Skin epidermis (tissue), 12 donors: ENCODE data around the gene DEPDC5.
"Not testable (repeated sequence)": the region's sequence is repeated elsewhere in the genome, so short reads cannot be mapped to it uniquely, and the experiment has no call there.

Source experiments
- H3K27ac ChIP-seq, 21 experiments: fragments of 200-600 bp; sonication (generic) in 11 of 21; one replicate each; pipeline ENCODE4 v1.5.0; 2020; ENCODE audit warnings: mild to moderate bottlenecking in 3 of 21, inconsistent platforms in 2 of 21, moderate library complexity in 2 of 21
- H3K4me3 ChIP-seq, 7 experiments: fragments of 200-600 bp; sonication (generic) in 2 of 7; one replicate each; pipeline ENCODE4 v1.5.0; 2020; ENCODE audit warnings: inconsistent platforms in 2 of 7, mild to moderate bottlenecking in 2 of 7, moderate library complexity in 1 of 7

Gene DEPDC5

GRCh38 chr22:31753634-31754501, at the start of gene DEPDC5:
DEPDC5 (plus strand) TSS chr22:31754019; CDS start chr22:31754922, 903 bp downstream.
- Histone ChIP-seq H3K27ac (peak within 1 kb of the TSS; percentile 61 to 98 (median 94)), H3K4me3 (peak within 1 kb of the TSS; percentile 77 to 88 (median 85))

- H3K4me3 ChIP-seq = no peak overlapping the region
- no peak overlapping the region for H3K27ac ChIP-seq
These were observed 46.3 kb upstream of the DEPDC5 start for GRCh38 chr22:31707519-31707918.

- not testable (repeated sequence) for H3K4me3 ChIP-seq, H3K27ac ChIP-seq
These were observed 42.6 kb upstream of the DEPDC5 start for GRCh38 chr22:31711226-31711625.

GRCh38 chr22:31715147-31715778, 38.6 kb upstream of the DEPDC5 start:
- Histone ChIP-seq H3K4me3 (no peak overlapping the region), H3K27ac (no peak overlapping the region)

DNA sequence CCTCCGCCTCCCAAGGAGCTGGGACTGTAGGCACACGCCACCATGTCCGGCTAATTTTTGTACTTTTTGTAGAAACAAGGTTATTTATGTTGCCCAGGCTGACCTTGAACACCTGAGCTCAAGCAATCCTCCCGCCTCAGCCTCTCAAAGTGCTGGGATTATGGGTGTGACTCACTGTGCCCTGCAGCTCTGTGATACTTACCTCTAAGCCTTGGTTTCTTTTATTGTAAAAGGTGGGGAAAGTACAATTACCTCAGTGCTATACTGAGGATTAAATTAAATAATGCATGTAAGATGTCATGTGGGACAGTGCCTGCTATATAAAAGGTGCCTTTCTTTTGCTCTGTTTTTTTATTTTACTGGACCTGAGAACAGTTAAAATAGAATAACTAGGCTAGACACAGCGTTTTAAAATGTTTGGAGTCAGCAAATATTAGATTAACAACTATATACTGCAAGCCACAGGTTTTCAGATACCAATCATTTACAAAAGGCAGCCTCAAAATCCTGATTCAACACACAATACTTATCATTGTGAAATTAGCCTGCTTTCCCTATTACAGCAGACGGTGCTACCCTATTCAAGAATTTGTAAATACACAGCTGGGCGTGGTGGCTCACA, 33.9 kb upstream of the DEPDC5 start:
- Histone ChIP-seq H3K27ac (no peak overlapping the region), H3K4me3 (no peak overlapping the region)

DNA sequence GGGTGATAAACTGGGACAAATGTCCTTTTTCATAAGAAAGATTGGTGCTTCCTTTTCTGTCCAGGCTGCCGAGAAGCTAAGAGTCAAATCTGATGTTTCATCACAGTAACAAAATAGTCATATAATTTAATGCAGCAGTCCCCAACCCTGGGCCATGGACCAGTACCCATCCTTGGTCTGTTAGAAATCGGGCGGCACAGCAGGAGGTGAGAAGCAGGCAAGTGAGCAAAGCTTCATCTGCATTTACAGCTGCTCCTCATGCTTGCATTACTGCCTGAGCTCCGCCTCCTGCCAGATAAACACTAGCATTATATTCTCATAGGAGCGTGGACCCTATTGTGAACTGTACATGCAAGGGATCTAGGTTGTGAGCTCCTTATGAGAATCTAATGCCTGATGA, 30.1 kb upstream of the DEPDC5 start:
- H3K27ac ChIP-seq = no peak overlapping the region
- H3K4me3 ChIP-seq = no peak overlapping the region

- Histone ChIP-seq H3K4me3 (no peak overlapping the region), H3K27ac (no peak overlapping the region)
These were observed 27.1 kb upstream of the DEPDC5 start for GRCh38 chr22:31726692-31727091.

GRCh38 chr22:31728857-31729256, 25.0 kb upstream of the DEPDC5 start:
- H3K27ac ChIP-seq = no peak overlapping the region
- no peak overlapping the region for H3K4me3 ChIP-seq

GRCh38 chr22:31730344-31730711, 23.5 kb upstream of the DEPDC5 start:
- H3K4me3 ChIP-seq = no peak overlapping the region
- H3K27ac ChIP-seq = no peak overlapping the region

DNA sequence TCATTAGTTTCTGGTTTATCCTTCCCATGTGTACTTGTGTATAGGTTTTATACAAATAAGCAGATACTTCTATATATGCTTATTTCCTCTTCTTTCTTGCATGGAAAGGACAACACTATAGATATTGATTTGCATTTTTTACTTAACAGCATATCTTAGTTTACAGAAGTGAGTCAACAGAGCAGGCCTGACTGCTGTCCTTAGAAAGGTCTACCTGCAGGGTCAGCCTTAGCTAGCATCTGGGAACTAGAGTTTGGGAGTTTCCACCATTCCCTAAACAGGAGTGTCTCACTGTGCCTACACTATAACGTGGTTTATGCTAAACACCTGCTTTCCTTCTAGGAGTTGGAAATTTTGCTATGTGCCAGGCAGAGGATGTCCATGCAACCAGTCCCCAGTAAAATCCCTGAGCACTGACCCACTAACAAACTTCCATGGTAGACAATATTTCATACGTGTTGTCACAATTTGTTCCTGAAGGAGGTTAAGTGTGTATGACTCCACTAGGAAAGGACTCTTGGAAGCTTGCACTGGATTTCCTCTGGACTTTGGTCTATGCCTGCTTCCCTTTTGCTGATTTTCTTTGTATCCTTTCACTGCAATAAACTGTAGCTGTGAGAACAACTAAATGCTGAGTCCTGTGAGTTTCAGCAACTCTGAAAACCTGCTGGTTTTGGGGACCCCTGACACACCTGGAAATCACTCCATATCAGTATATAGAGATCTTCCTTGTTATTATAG, 21.6 kb upstream of the DEPDC5 start:
- H3K4me3 ChIP-seq = no peak overlapping the region
- H3K27ac ChIP-seq = no peak overlapping the region

DNA sequence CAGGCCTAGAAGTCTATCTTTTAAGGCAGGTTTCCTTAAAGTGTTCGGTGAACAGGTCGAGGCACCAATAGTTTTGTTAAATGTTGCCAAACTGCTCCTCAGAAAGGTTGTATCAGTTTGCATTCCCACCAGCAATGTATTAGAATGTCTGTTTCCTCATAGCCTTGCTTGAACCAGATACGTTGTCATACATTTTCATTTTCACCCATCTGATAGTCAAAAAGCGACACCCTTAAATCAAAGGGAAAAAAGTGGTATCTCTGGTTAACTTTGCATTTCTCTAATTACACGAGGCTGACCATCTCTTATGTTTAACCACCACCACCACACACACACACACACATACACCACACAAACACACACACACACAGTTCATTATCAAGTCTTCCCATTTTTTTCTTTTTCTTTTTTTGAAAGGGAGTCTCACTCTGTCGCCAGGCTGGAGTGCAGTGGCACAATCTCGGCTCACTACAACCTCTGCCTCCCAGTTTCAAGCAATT, 20.2 kb upstream of the DEPDC5 start:
- no peak overlapping the region for H3K4me3 ChIP-seq
- no peak overlapping the region for H3K27ac ChIP-seq

- no peak overlapping the region for H3K27ac ChIP-seq
- no peak overlapping the region for H3K4me3 ChIP-seq
These were observed 19.3 kb upstream of the DEPDC5 start for GRCh38 chr22:31734512-31734911.

DNA sequence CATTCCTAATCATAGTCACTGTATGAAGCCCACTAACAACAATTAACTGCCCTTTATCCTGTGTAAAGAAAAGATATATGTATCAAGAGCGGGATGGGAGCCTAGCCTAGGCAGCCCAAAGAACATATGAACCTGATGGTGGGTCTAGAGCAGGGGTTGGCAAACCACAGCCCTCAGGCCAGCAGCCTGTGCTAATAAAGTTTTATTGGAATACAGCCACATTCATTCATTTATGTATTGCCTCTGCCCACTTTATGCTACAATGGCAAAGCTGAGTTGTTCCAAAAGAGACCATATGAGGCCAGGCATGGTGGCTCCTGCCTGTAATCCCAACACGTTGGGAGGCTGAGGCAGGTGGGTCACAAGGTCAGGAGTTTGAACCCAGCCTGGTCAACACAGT, 17.4 kb upstream of the DEPDC5 start:
- no peak overlapping the region for H3K4me3 ChIP-seq
- no peak overlapping the region for H3K27ac ChIP-seq

DNA sequence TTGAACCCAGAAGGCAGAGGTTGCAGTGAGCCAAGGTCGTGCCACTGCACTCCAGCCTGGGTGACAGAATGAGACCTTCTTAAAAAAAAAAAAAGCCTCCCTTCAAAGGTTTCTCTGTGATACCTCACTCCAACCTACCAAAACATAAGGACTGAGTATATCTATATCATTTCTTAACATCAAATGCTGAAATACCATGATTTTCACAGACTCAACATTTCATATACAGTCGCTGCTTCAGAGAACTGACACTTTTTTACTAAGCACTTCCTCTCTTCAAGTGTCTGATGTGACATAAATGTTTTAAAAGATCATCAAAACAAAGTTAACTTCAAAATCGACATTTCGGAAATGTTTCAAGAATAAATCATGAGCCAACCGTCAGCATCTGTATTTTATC, 15.9 kb upstream of the DEPDC5 start:
- Histone ChIP-seq H3K27ac (no peak overlapping the region), H3K4me3 (no peak overlapping the region)

- no peak overlapping the region for H3K27ac ChIP-seq
- H3K4me3 ChIP-seq = no peak overlapping the region
These were observed 15.3 kb upstream of the DEPDC5 start for GRCh38 chr22:31738566-31738965.

DNA sequence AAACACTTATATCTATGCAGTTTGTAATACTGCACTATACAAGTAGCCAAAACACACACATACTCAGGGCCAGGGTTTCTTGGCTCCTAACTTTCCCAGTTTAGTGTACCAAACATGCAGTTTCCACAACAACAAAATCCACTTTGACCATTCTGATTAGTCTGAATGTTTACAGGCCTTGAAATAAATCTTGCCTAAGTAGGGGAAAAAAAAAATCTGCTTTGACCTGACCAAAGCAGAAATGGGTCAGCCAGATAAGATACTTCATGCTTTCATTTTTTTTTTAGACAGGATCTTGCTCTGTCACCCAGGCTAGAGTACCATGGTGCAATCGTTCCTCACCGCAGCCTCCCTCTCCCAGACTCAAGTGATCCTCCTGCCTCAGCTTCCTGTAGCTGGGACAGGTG, 14.0 kb upstream of the DEPDC5 start:
- Histone ChIP-seq H3K27ac (no peak overlapping the region), H3K4me3 (no peak overlapping the region)

DNA sequence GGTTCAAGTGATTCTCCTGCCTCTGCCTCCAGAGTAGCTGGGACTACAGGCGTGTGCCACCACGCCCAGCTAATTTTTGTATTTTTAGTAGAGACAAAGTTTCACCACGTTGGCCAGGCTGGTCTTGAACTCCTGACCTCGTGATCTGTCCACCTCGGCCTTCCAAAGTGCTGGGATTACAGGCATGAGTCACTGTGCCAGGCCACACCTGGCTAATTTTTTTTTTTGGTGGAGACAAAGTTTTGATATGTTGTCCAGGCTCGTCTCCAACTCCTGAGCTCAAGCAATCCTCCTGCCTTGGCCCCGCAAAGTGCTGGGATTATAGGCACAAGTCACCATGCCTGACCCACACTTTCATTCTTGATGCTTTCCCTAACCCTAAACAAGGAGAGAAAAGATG, 13.5 kb upstream of the DEPDC5 start:
- H3K27ac ChIP-seq = not testable (repeated sequence)

GRCh38 chr22:31742115-31742514, 11.7 kb upstream of the DEPDC5 start:
- no peak overlapping the region for H3K27ac ChIP-seq
- no peak overlapping the region for H3K4me3 ChIP-seq

More for the DNA sequence above, 13.5 kb upstream of the DEPDC5 start:
- not testable (repeated sequence) for H3K4me3 ChIP-seq

- Histone ChIP-seq H3K4me3 (no peak overlapping the region), H3K27ac (no peak overlapping the region)
These were observed 11.1 kb upstream of the DEPDC5 start for GRCh38 chr22:31742682-31743081.

GRCh38 chr22:31743871-31744270, 9.9 kb upstream of the DEPDC5 start:
- Histone ChIP-seq H3K4me3 (no peak overlapping the region), H3K27ac (no peak overlapping the region)
